ENCODE data around the gene LNP1. TPM values are rescaled to one million over a fixed set of nuclear protein-coding genes. Genes with fewer than 3 reads are reported as not detected.

The LNP1 gene
- total RNA-seq, 4 donors from 2014 or later = 0.95 to 8.3 (median 1.1) TPM

DNA sequence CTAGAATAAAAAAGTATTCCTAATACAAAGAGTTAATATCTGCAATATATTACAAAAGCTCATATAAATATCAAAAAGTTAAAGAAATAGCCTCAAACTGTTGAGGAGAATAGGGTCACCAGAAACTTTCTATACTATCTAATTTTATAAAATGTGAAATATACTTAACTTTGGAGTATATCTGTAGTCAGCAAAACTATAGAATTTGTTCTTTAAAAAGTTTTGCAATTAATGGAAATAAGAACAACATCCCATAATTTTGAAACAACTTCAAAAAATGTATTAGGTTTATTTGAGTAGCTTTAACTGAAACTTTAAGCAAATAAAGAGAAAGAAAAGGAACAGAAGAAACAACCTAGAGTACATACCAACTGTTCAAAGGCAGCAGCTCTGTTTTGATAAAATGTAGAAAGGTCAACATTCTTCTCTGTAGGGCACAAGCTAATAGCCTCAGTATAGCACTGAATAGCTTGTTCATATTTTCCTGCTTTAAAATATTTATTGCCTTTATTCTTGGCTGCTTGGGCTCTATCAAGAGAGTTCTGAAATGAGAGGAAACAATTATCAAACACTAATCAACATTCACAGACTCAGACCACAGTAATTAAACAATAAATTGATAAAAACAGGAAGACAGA lies 14.8 kb upstream of the LNP1 start:
- Histone ChIP-seq H3K27ac (no peak overlapping the region), H3K4me1 (peaks cover 0 to 3% (median 0%) of the 10 kb centered on the region in 4 donors), H3K36me3 (peaks cover 0 to 38% (median 0%) of the 10 kb centered on the region in 3 donors), H3K27me3 (no peaks in the 10 kb centered on the region), H3K4me3 (no peak overlapping the region), H3K9me3 (no peaks in the 10 kb centered on the region)
- DNase-seq = no peak
- TF ChIP-seq, protein P1, sequence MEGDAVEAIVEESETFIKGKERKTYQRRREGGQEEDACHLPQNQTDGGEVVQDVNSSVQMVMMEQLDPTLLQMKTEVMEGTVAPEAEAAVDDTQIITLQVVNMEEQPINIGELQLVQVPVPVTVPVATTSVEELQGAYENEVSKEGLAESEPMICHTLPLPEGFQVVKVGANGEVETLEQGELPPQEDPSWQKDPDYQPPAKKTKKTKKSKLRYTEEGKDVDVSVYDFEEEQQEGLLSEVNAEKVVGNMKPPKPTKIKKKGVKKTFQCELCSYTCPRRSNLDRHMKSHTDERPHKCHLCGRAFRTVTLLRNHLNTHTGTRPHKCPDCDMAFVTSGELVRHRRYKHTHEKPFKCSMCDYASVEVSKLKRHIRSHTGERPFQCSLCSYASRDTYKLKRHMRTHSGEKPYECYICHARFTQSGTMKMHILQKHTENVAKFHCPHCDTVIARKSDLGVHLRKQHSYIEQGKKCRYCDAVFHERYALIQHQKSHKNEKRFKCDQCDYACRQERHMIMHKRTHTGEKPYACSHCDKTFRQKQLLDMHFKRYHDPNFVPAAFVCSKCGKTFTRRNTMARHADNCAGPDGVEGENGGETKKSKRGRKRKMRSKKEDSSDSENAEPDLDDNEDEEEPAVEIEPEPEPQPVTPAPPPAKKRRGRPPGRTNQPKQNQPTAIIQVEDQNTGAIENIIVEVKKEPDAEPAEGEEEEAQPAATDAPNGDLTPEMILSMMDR (IDR thresholded peaks at IDR 0.05) = no peak
- TF ChIP-seq POLR2A (IDR thresholded peaks at IDR 0.05) = no peak

DNA sequence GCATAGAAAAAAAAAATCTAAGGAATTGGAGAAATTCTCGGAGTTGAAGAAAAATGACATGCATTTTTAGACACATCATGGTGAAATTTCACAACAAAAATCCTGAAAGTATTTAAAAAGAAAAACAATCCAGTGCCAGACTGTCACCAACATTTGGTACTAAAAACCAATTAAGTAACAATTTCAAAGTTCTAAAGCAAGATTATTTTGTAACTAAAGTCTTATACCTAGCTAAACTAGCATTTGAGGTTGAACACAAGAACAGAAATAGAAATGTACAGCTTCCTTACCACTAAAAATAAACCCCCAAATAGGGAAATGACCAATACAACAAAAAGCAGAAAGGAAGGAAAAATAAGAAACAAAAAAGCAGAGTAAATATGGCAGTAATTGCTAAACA lies 12.3 kb upstream of the LNP1 start:
- no peak for DNase-seq
- Histone ChIP-seq H3K9me3 (no peaks in the 10 kb centered on the region), H3K4me1 (peaks cover 0 to 7% (median 0%) of the 10 kb centered on the region in 4 donors), H3K4me3 (no peak overlapping the region), H3K36me3 (peaks cover 0 to 15% (median 0%) of the 10 kb centered on the region in 3 donors), H3K27me3 (no peaks in the 10 kb centered on the region), H3K27ac (no peak overlapping the region)
- TF ChIP-seq, protein P1 (IDR thresholded peaks at IDR 0.05) = no peak
- no peak for TF ChIP-seq POLR2A (IDR thresholded peaks at IDR 0.05)

GRCh38 chr3:100395679-100396431 lies 5.5 kb upstream of the LNP1 start:
- Histone ChIP-seq H3K4me1 (peaks cover 0 to 40% (median 9%) of the 10 kb centered on the region in 4 donors), H3K27me3 (no peaks in the 10 kb centered on the region), H3K9me3 (no peaks in the 10 kb centered on the region), H3K36me3 (no peaks in the 10 kb centered on the region), H3K27ac (no peak overlapping the region), H3K4me3 (no peak overlapping the region)
- no peak for DNase-seq
- TF ChIP-seq POLR2A (IDR thresholded peaks at IDR 0.05) = no peak
- TF ChIP-seq, protein P1 (IDR thresholded peaks at IDR 0.05) = no peak

DNA sequence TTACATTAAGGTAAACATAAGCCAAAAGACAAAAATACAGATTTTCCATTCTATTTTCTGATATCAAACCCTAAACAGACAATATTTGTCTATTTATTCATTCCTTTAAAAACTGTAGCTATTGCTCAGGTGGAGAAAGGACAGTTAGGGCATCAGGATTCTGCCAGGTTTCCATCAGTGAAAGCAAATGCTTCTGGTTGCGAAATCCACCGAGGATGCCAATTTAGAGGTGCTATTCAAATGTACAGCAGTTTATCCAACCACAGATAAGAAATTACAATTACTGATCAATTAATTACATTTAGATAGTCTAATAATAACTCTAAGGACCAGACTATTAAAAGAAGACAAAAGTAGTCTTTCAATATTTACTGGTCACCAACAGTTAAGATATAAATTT lies 4.4 kb upstream of the LNP1 start:
- no peaks in the 10 kb centered on the region for H3K9me3 ChIP-seq
- H3K36me3 ChIP-seq = no peaks in the 10 kb centered on the region
- H3K27ac ChIP-seq = no peak overlapping the region
- H3K4me1 ChIP-seq = peaks cover 0 to 40% (median 9%) of the 10 kb centered on the region in 4 donors
- H3K4me3 ChIP-seq = no peak overlapping the region
- DNase-seq = no peak
- TF ChIP-seq, protein P1 (IDR thresholded peaks at IDR 0.05) = no peak
- no peak for TF ChIP-seq POLR2A (IDR thresholded peaks at IDR 0.05)
- H3K27me3 ChIP-seq = no peaks in the 10 kb centered on the region

DNA sequence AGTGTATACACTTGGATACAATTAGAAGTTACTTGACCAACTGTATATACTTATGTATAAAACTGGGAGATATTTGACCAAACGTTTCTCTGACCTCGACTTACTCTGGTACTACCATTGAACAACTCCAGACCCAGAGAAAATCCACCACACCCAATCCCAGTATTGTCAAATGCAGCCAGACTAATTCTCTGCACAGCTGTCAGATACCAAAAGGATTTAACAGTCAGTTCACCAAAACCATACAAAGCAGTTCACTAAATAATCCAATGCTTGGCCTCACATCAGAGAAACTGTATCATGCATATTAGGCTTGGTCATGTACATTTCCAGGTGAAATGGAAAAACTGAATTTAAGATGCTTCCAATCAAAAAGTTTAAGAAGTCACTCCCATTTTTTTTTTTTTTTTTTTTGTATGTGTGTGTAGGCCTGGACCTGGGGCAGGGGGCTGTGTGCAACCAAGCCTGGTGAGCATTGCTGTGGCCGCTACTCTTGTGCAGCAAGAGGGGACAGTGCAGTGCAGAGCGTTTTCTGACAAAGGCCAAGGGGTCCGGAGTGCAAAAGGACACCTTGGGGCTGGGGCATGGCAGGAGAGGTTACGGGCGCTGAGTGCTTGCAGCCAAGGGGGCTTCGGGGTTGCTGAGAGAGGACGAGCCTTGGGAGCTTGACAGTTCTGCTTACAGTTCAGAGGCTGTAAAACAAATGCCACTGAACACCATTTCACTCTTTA lies 1.8 kb upstream of the LNP1 start:
- Histone ChIP-seq H3K4me1 (peaks cover 0 to 45% (median 18%) of the 10 kb centered on the region in 4 donors), H3K27ac (peak overlapping the region in 1 of 4 donors; percentile 95), H3K27me3 (no peaks in the 10 kb centered on the region), H3K9me3 (no peaks in the 10 kb centered on the region), H3K4me3 (peak overlapping the region; percentile 81 to 99 (median 93)), H3K36me3 (no peaks in the 10 kb centered on the region)
- TF ChIP-seq POLR2A (IDR thresholded peaks at IDR 0.05) = no peak
- TF ChIP-seq, protein P1 (IDR thresholded peaks at IDR 0.05) = no peak
- DNase-seq = no peak

All from Peyer's patch (tissue), 4 donors.